ENCODE data around the gene PLPP1. TPM values are rescaled to one million over a fixed set of nuclear protein-coding genes. Genes with fewer than 3 reads are reported as not detected.

PLPP1 gene
- total RNA-seq, 2 experiments from 2014 or later: 7.9 to 8.2 TPM

GRCh38 chr5:55498457-55498856, 36.3 kb downstream of the PLPP1 start:
- no peak for DNase-seq
- H3K9me3 Mint-ChIP-seq (ENCODE audit: low read depth): no peaks in the 10 kb centered on the region
- peaks cover 6% of the 10 kb centered on the region for H3K4me1 Mint-ChIP-seq
- intact Hi-C loops (cut with DNase I, micrococcal nuclease): no loop called here
- no peak for ATAC-seq
- POLR2A ChIA-PET: interaction anchor here (0.6 kb wide), 1 partner anchor 938 kb away, joined by 4 read pairs; no protein-coding TSS in a partner anchor
- CTCF ChIA-PET: no interaction called here
- no peaks in the 10 kb centered on the region for H3K27me3 Mint-ChIP-seq
- no peaks in the 10 kb centered on the region for H3K36me3 Mint-ChIP-seq (ENCODE audit: low read depth)
- no peak overlapping the region for H3K4me3 Mint-ChIP-seq
- H3K27ac Mint-ChIP-seq: no peak overlapping the region

DNA sequence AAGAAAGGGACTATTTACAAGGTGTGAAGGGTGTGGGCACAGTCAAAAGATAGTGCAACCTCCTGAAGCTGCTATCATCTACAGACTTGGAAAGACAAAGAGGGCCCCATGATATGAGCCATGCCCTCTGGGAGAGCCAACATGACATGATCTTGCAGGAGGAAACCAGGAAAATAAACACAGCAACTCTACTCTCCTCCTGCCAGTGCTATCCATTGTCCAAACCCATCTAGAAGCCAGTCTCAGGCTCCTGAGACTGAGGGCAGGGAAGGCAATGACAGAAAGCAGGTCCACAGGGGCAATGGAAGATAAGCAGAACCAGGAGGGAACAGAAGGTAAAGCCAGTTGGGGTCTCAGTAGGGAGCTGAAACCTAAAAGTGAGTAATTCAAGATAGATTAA, 37.1 kb downstream of the PLPP1 start:
- ChIA-PET POLR2A (no interaction called here), CTCF (no interaction called here)
- no peaks in the 10 kb centered on the region for H3K36me3 Mint-ChIP-seq (ENCODE audit: low read depth)
- no peaks in the 10 kb centered on the region for H3K9me3 Mint-ChIP-seq (ENCODE audit: low read depth)
- intact Hi-C loops (cut with DNase I, micrococcal nuclease): no loop called here
- H3K27me3 Mint-ChIP-seq: no peaks in the 10 kb centered on the region
- no peak overlapping the region for H3K27ac Mint-ChIP-seq
- H3K4me3 Mint-ChIP-seq: no peak overlapping the region
- H3K4me1 Mint-ChIP-seq: peaks cover 6% of the 10 kb centered on the region
- DNase-seq (no peak), ATAC-seq (no peak)

GRCh38 chr5:55495216-55495615, 39.5 kb downstream of the PLPP1 start:
- intact Hi-C loops (cut with DNase I, micrococcal nuclease): no loop called here
- Mint-ChIP-seq H3K27ac (no peak overlapping the region), H3K4me3 (no peak overlapping the region), H3K36me3 (ENCODE audit: low read depth) (peaks cover 5% of the 10 kb centered on the region), H3K27me3 (no peaks in the 10 kb centered on the region), H3K9me3 (ENCODE audit: low read depth) (no peaks in the 10 kb centered on the region), H3K4me1 (peaks cover 6% of the 10 kb centered on the region)
- ChIA-PET CTCF (interaction anchor here (0.6 to 0.7 kb wide), 2 partner anchors 230 to 274 kb away, joined by 3 read pairs; no protein-coding TSS in a partner anchor), POLR2A (no interaction called here)
- ATAC-seq (no peak), DNase-seq (no peak)

- CTCF ChIA-PET: no interaction called here
- POLR2A ChIA-PET: no interaction called here
- no peak for DNase-seq
Measured at GRCh38 chr5:55492449-55492848, 42.3 kb downstream of the PLPP1 start.

GRCh38 chr5:55485073-55485472, 49.7 kb downstream of the PLPP1 start:
- no peak overlapping the region for H3K27ac Mint-ChIP-seq
- ATAC-seq (no peak), DNase-seq (no peak)
- intact Hi-C loops (cut with DNase I, micrococcal nuclease): no loop called here
- H3K4me1 Mint-ChIP-seq: peaks cover 9% of the 10 kb centered on the region
- H3K9me3 Mint-ChIP-seq (ENCODE audit: low read depth): no peaks in the 10 kb centered on the region
- ChIA-PET POLR2A (no interaction called here), CTCF (no interaction called here)
- H3K27me3 Mint-ChIP-seq: no peaks in the 10 kb centered on the region
- H3K4me3 Mint-ChIP-seq: no peak overlapping the region
- H3K36me3 Mint-ChIP-seq (ENCODE audit: low read depth): no peaks in the 10 kb centered on the region

More at GRCh38 chr5:55492449-55492848, 42.3 kb downstream of the PLPP1 start:
- no peak for ATAC-seq
- intact Hi-C loops (cut with DNase I, micrococcal nuclease): no loop called here
- Mint-ChIP-seq H3K4me3 (no peak overlapping the region), H3K36me3 (ENCODE audit: low read depth) (peaks cover 5% of the 10 kb centered on the region), H3K27me3 (no peaks in the 10 kb centered on the region), H3K4me1 (no peaks in the 10 kb centered on the region), H3K9me3 (ENCODE audit: low read depth) (no peaks in the 10 kb centered on the region), H3K27ac (no peak overlapping the region)

DNA sequence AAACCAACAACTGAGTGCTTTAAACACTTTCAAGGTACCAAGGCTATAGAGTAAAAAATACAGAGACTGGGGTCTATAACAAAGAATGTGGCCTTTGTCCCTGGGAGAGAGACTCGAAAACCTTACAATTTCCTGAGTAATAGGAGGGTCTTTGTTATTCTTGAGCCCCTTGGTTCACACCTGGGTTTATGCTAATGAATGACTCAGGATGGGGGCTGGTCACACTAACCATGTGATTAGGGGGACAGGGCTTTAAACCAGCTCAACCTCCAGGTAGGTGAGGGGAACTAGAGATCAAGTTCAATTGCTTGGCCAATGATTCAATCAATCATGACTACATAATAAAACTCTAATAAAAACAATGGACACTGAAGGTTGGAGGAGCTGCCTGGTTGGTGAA, 50.2 kb downstream of the PLPP1 start:
- H3K9me3 Mint-ChIP-seq (ENCODE audit: low read depth): no peaks in the 10 kb centered on the region
- intact Hi-C loops (cut with DNase I, micrococcal nuclease): no loop called here
- H3K4me1 Mint-ChIP-seq: peaks cover 14% of the 10 kb centered on the region
- ATAC-seq (no peak), DNase-seq (no peak)
- ChIA-PET POLR2A (no interaction called here), CTCF (no interaction called here)
- no peaks in the 10 kb centered on the region for H3K36me3 Mint-ChIP-seq (ENCODE audit: low read depth)
- no peak overlapping the region for H3K4me3 Mint-ChIP-seq
- H3K27me3 Mint-ChIP-seq: no peaks in the 10 kb centered on the region
- no peak overlapping the region for H3K27ac Mint-ChIP-seq

DNA sequence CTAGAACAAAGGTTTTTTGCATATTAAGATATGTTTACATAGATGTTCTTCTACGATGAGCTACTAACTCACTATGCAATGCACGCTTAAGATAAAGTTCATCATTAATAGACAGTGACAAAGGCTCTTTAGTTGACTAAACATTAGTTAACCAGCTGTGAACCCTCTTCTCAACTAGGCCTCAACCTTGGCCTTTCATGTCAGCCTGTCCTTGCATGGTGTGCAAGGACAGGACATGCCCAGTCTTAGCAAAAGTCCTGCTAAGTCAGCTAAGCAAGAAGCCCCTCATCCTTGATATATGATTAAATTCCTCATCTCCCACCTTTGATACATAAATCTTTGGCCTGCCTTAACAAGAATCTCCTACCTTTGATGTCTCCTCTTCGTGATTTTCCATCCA, 50.9 kb downstream of the PLPP1 start:
- H3K36me3 Mint-ChIP-seq (ENCODE audit: low read depth): no peaks in the 10 kb centered on the region
- no peak for DNase-seq
- ATAC-seq: no peak
- H3K27me3 Mint-ChIP-seq: no peaks in the 10 kb centered on the region
- no peak overlapping the region for H3K4me3 Mint-ChIP-seq
- POLR2A ChIA-PET: no interaction called here
- H3K4me1 Mint-ChIP-seq: peaks cover 17% of the 10 kb centered on the region
- H3K9me3 Mint-ChIP-seq (ENCODE audit: low read depth): no peaks in the 10 kb centered on the region
- CTCF ChIA-PET: interaction anchor here (1.2 kb wide), 1 partner anchor 35 kb away, joined by 4 read pairs; no protein-coding TSS in a partner anchor
- intact Hi-C loops (cut with DNase I, micrococcal nuclease): no loop called here
- H3K27ac Mint-ChIP-seq: no peak overlapping the region

GRCh38 chr5:55481293-55481855, 53.4 kb downstream of the PLPP1 start:
- H3K9me3 Mint-ChIP-seq (ENCODE audit: low read depth): no peaks in the 10 kb centered on the region
- DNase-seq: no peak
- ATAC-seq: no peak
- peaks cover 17% of the 10 kb centered on the region for H3K4me1 Mint-ChIP-seq
- intact Hi-C loops (cut with DNase I, micrococcal nuclease): no loop called here
- H3K4me3 Mint-ChIP-seq: no peak overlapping the region
- ChIA-PET POLR2A (no interaction called here), CTCF (no interaction called here)
- no peak overlapping the region for H3K27ac Mint-ChIP-seq
- no peaks in the 10 kb centered on the region for H3K36me3 Mint-ChIP-seq (ENCODE audit: low read depth)
- no peaks in the 10 kb centered on the region for H3K27me3 Mint-ChIP-seq

DNA sequence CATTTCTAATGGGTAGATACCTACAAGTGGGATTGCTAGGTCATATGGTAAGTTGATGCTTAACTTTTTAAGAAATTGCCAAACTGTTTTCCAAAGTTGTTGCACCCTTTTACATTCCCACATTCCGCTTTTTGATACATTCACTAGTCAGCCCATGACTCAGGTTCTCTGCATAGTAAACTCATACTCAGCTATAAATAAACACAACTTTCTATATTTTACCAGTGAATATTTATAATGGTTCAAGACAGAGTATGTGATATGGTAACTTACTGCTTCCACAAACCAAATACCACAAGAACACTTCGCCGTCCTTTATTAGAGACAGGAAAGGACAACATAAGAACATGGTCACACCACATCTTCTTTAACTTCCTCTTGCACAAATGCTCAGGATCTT, 54.0 kb downstream of the PLPP1 start:
- DNase-seq (no peak), ATAC-seq (no peak)
- ChIA-PET POLR2A (no interaction called here), CTCF (no interaction called here)
- no peaks in the 10 kb centered on the region for H3K27me3 Mint-ChIP-seq
- H3K4me1 Mint-ChIP-seq: peaks cover 17% of the 10 kb centered on the region
- intact Hi-C loops (cut with DNase I, micrococcal nuclease): no loop called here
- no peak overlapping the region for H3K27ac Mint-ChIP-seq
- no peaks in the 10 kb centered on the region for H3K9me3 Mint-ChIP-seq (ENCODE audit: low read depth)
- no peaks in the 10 kb centered on the region for H3K36me3 Mint-ChIP-seq (ENCODE audit: low read depth)
- H3K4me3 Mint-ChIP-seq: no peak overlapping the region

DNA sequence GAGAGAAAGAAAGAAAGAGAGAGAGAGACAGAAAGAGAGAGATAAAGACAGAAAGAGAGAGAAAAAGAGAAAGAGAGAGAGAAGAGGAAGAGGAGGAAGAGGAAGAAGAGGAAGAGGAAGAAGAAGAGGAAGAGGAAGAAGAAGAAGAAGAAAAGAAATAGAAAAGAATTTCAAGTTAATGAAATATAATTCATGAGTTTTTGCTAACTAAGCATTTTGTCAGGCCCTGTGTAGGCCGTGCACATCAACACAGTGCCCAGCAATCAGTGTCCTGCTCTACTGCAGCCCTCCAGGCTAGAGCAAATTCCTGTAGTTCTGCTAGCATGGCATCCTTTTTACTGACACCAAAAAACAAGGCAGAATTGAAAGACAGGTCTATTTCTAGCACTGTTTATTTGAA, 62.1 kb downstream of the PLPP1 start:
- peaks cover under 1% of the 10 kb centered on the region for H3K36me3 Mint-ChIP-seq (ENCODE audit: low read depth)
- intact Hi-C loops (cut with DNase I, micrococcal nuclease): no loop called here
- H3K4me1 Mint-ChIP-seq: peaks cover 2% of the 10 kb centered on the region
- POLR2A ChIA-PET: no interaction called here
- H3K27me3 Mint-ChIP-seq: no peaks in the 10 kb centered on the region
- DNase-seq (no peak), ATAC-seq (no peak)
- CTCF ChIA-PET: no interaction called here
- H3K4me3 Mint-ChIP-seq: no peak overlapping the region
- H3K9me3 Mint-ChIP-seq (ENCODE audit: low read depth): no peaks in the 10 kb centered on the region
- H3K27ac Mint-ChIP-seq: no peak overlapping the region

- ChIA-PET POLR2A (no interaction called here), CTCF (no interaction called here)
- peaks cover 3% of the 10 kb centered on the region for H3K36me3 Mint-ChIP-seq (ENCODE audit: low read depth)
- H3K27me3 Mint-ChIP-seq: no peaks in the 10 kb centered on the region
- intact Hi-C loops (cut with DNase I, micrococcal nuclease): no loop called here
- H3K9me3 Mint-ChIP-seq (ENCODE audit: low read depth): no peaks in the 10 kb centered on the region
- ATAC-seq: no peak
- H3K4me1 Mint-ChIP-seq: peaks cover 2% of the 10 kb centered on the region
- H3K27ac Mint-ChIP-seq: no peak overlapping the region
- DNase-seq: no peak
- H3K4me3 Mint-ChIP-seq: no peak overlapping the region
Measured at GRCh38 chr5:55471468-55471867, 63.3 kb downstream of the PLPP1 start.

DNA sequence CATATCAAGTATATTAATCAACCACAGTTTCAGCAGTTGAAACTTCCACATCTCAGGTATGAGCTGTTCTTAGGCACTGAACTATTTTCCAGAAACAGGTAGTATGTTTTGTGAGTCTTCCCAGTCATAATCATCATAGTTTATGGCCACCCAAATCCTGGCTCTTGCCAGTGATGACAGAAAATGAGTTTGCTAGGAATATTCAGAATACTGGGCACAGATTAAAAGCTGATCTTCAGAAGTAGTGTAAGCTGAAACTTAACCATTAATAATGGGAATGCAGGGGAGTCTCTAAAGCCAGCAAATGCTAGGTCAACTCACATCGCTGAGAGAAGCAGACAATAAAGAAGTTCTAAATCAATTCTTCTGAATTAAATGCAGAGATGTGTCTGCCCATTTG, 64.5 kb downstream of the PLPP1 start:
- intact Hi-C loops (cut with DNase I, micrococcal nuclease): no loop called here
- H3K27ac Mint-ChIP-seq: no peak overlapping the region
- no peaks in the 10 kb centered on the region for H3K27me3 Mint-ChIP-seq
- ATAC-seq (no peak), DNase-seq (no peak)
- peaks cover 9% of the 10 kb centered on the region for H3K36me3 Mint-ChIP-seq (ENCODE audit: low read depth)
- POLR2A ChIA-PET: no interaction called here
- CTCF ChIA-PET: interaction anchor here (1.5 kb wide), 1 partner anchor 10 kb away, joined by 5 read pairs; no protein-coding TSS in a partner anchor
- no peaks in the 10 kb centered on the region for H3K9me3 Mint-ChIP-seq (ENCODE audit: low read depth)
- no peak overlapping the region for H3K4me3 Mint-ChIP-seq
- H3K4me1 Mint-ChIP-seq: peaks cover 2% of the 10 kb centered on the region

DNA sequence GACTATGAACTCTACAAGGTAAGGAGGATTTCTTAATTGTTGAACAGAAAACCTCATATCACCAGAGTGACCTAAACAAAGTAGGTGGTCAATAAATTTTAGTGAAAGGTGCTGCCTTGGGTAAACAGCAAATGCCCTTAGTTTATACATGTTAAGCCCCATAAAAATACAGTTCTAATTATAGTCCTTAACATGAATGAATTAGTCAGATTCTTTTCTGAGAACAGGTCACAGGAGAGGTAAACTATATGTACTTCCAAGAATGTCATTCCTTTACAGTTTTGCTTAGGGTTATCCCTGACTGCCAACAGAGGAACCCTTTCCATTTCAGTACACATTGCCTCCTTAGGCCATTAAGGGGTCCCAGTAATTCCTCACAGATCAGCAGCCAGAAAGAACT, 64.9 kb downstream of the PLPP1 start:
- no peak overlapping the region for H3K27ac Mint-ChIP-seq
- CTCF ChIA-PET: interaction anchor here (1.5 kb wide), 1 partner anchor 9 kb away, joined by 5 read pairs; no protein-coding TSS in a partner anchor
- intact Hi-C loops (cut with DNase I, micrococcal nuclease): no loop called here
- ATAC-seq (no peak), DNase-seq (no peak)
- H3K36me3 Mint-ChIP-seq (ENCODE audit: low read depth): peaks cover 9% of the 10 kb centered on the region
- peaks cover 2% of the 10 kb centered on the region for H3K4me1 Mint-ChIP-seq
- no peaks in the 10 kb centered on the region for H3K27me3 Mint-ChIP-seq
- H3K9me3 Mint-ChIP-seq (ENCODE audit: low read depth): no peaks in the 10 kb centered on the region
- POLR2A ChIA-PET: no interaction called here
- no peak overlapping the region for H3K4me3 Mint-ChIP-seq

Measured in activated CD4-positive, alpha-beta T cell treated with anti-CD3 and anti-CD28 coated beads for 36 hours (primary cell).